ENCODE measurements around the gene LRRD1. TPM values are rescaled to one million over a fixed set of nuclear protein-coding genes. Genes with fewer than 3 reads are reported as not detected.
A peak's percentile ranks its signal among the peaks of the same experiment; 100 is the strongest.

Gene LRRD1
- total RNA-seq, 1 experiment from 2014 or later: not detected

GRCh38 chr7:92134271-92135051 lies 44.5 kb downstream of the LRRD1 start, which contains the start of gene CYP51A1:
Gene CYP51A1 (minus strand): TSS chr7:92134477. CDS start chr7:92134364, 113 bp downstream.
- H3K23me2 ChIP-seq (ENCODE audit: insufficient read length, low read depth, low read length, poor library complexity, severe bottlenecking): no peaks in the 10 kb centered on the region
- no peak within 1 kb of the TSS for H3K4ac ChIP-seq (ENCODE audit: low read depth, low read length)
- no peak within 1 kb of the TSS for H4K5ac ChIP-seq (ENCODE audit: insufficient read length, low read depth, low read length)
- H4K8ac ChIP-seq (replicated peaks; ENCODE audit: insufficient read length, low read depth, low read length): no peak within 1 kb of the TSS
- no peak within 1 kb of the TSS for H2AK5ac ChIP-seq (ENCODE audit: insufficient read length, low read length)
- no peak within 1 kb of the TSS for H4K91ac ChIP-seq (ENCODE audit: insufficient read length, low read depth, low read length)
- H3K27me3 ChIP-seq (ENCODE audit: insufficient read depth, low read length): no peaks in the 10 kb centered on the region
- no peaks in the 10 kb centered on the region for H3K79me1 ChIP-seq (ENCODE audit: insufficient read depth, low read depth, low read length, poor library complexity, severe bottlenecking)
- Mint-ChIP-seq H3K27ac (peak within 1 kb of the TSS; percentile 100), H3K4me1 (peaks cover 19 to 27% of the 10 kb centered on the region in 2 experiments), H3K9me3 (peaks cover 3 to 10% of the 10 kb centered on the region in 2 experiments; a peak in 2 of 5 replicates), H3K36me3 (ENCODE audit: insufficient read depth in 1 of 3, low read depth in 3 of 3) (peaks cover 10 to 21% (median 16%) of the 10 kb centered on the region in 3 experiments; a peak in 6 of 7 replicates), H3K27me3 (ENCODE audit: low read depth) (no peaks in the 10 kb centered on the region), H3K4me3 (peak within 1 kb of the TSS; percentile 98)
- peak within 1 kb of the TSS; percentile 37 for H3K27ac ChIP-seq (ENCODE audit: insufficient read length, low read depth, low read length)
- H2BK20ac ChIP-seq (ENCODE audit: low read depth, low read length, poor library complexity, severe bottlenecking): no peak within 1 kb of the TSS
- no peak within 1 kb of the TSS for H2AFZ ChIP-seq (ENCODE audit: low read length)
- TF ChIP-seq CTCF (conservative IDR thresholded peaks at IDR 0.05): peak; percentile 19; the same call in 1 of the 3 replicates
- H3K79me2 ChIP-seq (ENCODE audit: insufficient read depth, low read length): peaks cover 28% of the 10 kb centered on the region; the same call in 1 of the 2 replicates
- no peaks in the 10 kb centered on the region for H3K9me3 ChIP-seq (ENCODE audit: control insufficient read depth, low read depth, low read length)
- peak within 1 kb of the TSS; percentile 91 for H3K14ac ChIP-seq (ENCODE audit: insufficient read depth, low read length)
- no peaks in the 10 kb centered on the region for H4K20me1 ChIP-seq (ENCODE audit: control insufficient read depth, insufficient read depth, insufficient read length)
- no peak within 1 kb of the TSS for H2BK5ac ChIP-seq (ENCODE audit: insufficient read length, low read length)
- peak within 1 kb of the TSS; percentile 94 for H3K18ac ChIP-seq (ENCODE audit: insufficient read length, low read depth, low read length)
- DNase-seq: peak; percentile 94
- no peak within 1 kb of the TSS for H3K23ac ChIP-seq (ENCODE audit: insufficient read length, low read depth, low read length)
- H3K9ac ChIP-seq (ENCODE audit: extremely low read depth, insufficient read length, low read length): peak within 1 kb of the TSS; percentile 80
- WGBS (ENCODE audit: extremely low coverage, insufficient read length, low lambda C conversion rate): no CpG with 5 or more reads among the region's 73 CpGs
- no peak within 1 kb of the TSS for H2BK120ac ChIP-seq (ENCODE audit: low read depth, low read length, poor library complexity, severe bottlenecking)
- H2BK15ac ChIP-seq (ENCODE audit: low read depth, low read length): no peak within 1 kb of the TSS
- no peak within 1 kb of the TSS for H2BK12ac ChIP-seq (ENCODE audit: insufficient read length, low read depth, low read length)
- H3T11ph ChIP-seq (ENCODE audit: low read length): no peak within 1 kb of the TSS
- peak within 1 kb of the TSS; percentile 89 for H3K4me2 ChIP-seq (ENCODE audit: insufficient read depth, insufficient read length, low read length)
- no peaks in the 10 kb centered on the region; the same call in 1 of the 2 replicates for H3K4me1 ChIP-seq (ENCODE audit: insufficient read depth, low read length)
- no peak within 1 kb of the TSS for H3K56ac ChIP-seq (ENCODE audit: insufficient read length, low read depth, low read length)

Measured in H9 (cell line).